HFFc6 (cell line): ENCODE results near the gene NMNAT3. TPM values are rescaled to one million over a fixed set of nuclear protein-coding genes. Genes with fewer than 3 reads are reported as not detected.

Experiments used
- DNase-seq: peaks from one replicate; pipeline ENCODE4 v3.0.0-alpha.2; 2018
- H3K27ac Mint-ChIP-seq: 2 replicates; pipeline ENCODE4 v1.8.0; 2020; ENCODE audit warnings: mild to moderate bottlenecking, mixed read lengths
- H3K27me3 Mint-ChIP-seq: 2 replicates; pipeline ENCODE4 v1.8.0; 2021; ENCODE audit warnings: mild to moderate bottlenecking, moderate library complexity, mixed read lengths; ENCODE audit not compliant: insufficient read depth
- H3K36me3 Mint-ChIP-seq: 2 replicates; pipeline ENCODE4 v1.8.0; 2021; ENCODE audit warnings: low read depth, mixed read lengths
- H3K4me1 Mint-ChIP-seq: 2 replicates; pipeline ENCODE4 v1.8.0; 2020; ENCODE audit warnings: low read depth, mixed read lengths
- H3K4me3 Mint-ChIP-seq: 2 replicates; pipeline ENCODE4 v1.8.0; 2020; ENCODE audit warnings: mild to moderate bottlenecking, moderate library complexity, mixed read lengths
- H3K9me3 Mint-ChIP-seq: 2 replicates; pipeline ENCODE4 v1.8.0; 2020; ENCODE audit warnings: mild to moderate bottlenecking, mixed read lengths
- CTCF ChIP-seq: fragments of 200-600 bp; sonication (generic); IDR thresholded peaks from 2 replicates; pipeline ENCODE4 v1.5.0; 2021; ENCODE audit warnings: antibody characterized with exemption, mild to moderate bottlenecking
- total RNA-seq, 6 experiments: library from RNA; stranded (reverse); fragmentation: NEBNext Ultra II Directional; extraction: Animal tissue kit (Norgen Biotek cat#: 25700); gene quantifications; 2 replicates in 1 of 6; 3 replicates in 5 of 6; pipeline ENCODE4 v1.2.3, GENCODE V29; 2021

NMNAT3 gene
- total RNA-seq, 6 experiments from 2014 or later = 0.02 to 0.05 (median 0.03) TPM; not detected in 2

- Mint-ChIP-seq H3K4me3 (no peak overlapping the region), H3K9me3 (peaks cover 56% of the 10 kb centered on the region), H3K27ac (no peak overlapping the region), H3K4me1 (no peaks in the 10 kb centered on the region), H3K36me3 (no peaks in the 10 kb centered on the region), H3K27me3 (peaks cover 2% of the 10 kb centered on the region)
- no peak for DNase-seq
- no peak for TF ChIP-seq CTCF
Observed at GRCh38 chr3:139715166-139715565, 37.4 kb upstream of the NMNAT3 start.

- H3K4me3 Mint-ChIP-seq = no peak overlapping the region
- 0 out of 2 replicates have a peak, but pooled peaks cover 7% of the 10 kb centered on the region for H3K36me3 Mint-ChIP-seq
- peaks cover 53% of the 10 kb centered on the region for H3K9me3 Mint-ChIP-seq
- no peak for DNase-seq
- H3K4me1 Mint-ChIP-seq = no peaks in the 10 kb centered on the region
- peaks cover 2% of the 10 kb centered on the region; the same call in 1 of the 2 replicates for H3K27me3 Mint-ChIP-seq
- no peak overlapping the region for H3K27ac Mint-ChIP-seq
- no peak for TF ChIP-seq CTCF
Observed at GRCh38 chr3:139710212-139710611, 32.4 kb upstream of the NMNAT3 start.

DNA sequence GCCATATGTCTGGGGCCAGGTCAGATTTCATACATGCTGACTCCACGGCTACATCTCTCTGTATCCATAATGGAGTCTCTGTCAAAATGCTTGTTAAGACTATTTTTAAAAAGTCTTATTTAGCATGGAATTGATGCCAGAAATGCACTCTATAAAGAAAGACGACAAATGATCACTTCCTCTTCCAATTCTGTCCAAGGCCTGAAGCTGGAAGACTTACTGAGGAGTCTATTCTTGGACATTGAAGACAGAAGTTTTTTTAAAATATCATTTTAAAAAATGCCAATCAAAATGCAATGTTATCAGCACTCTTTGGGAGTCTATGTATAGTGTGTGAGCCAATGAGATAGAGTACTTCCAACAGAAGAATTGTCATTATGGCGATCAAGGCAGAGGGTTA, 27.9 kb upstream of the NMNAT3 start:
- H3K9me3 Mint-ChIP-seq = peaks cover 52% of the 10 kb centered on the region
- H3K27ac Mint-ChIP-seq = no peak overlapping the region
- TF ChIP-seq CTCF = no peak
- H3K4me3 Mint-ChIP-seq = no peak overlapping the region
- H3K27me3 Mint-ChIP-seq = no peaks in the 10 kb centered on the region
- DNase-seq = no peak
- 0 out of 2 replicates have a peak, but pooled peaks cover 7% of the 10 kb centered on the region for H3K36me3 Mint-ChIP-seq
- H3K4me1 Mint-ChIP-seq = no peaks in the 10 kb centered on the region

GRCh38 chr3:139696314-139696604, 18.5 kb upstream of the NMNAT3 start:
- 0 out of 2 replicates have a peak, but pooled peaks cover 4% of the 10 kb centered on the region for H3K36me3 Mint-ChIP-seq

GRCh38 chr3:139695426-139696313, 17.9 kb upstream of the NMNAT3 start:
- Mint-ChIP-seq H3K4me3 (no peak overlapping the region), H3K27me3 (no peaks in the 10 kb centered on the region), H3K9me3 (peaks cover 82% of the 10 kb centered on the region), H3K27ac (no peak overlapping the region), H3K36me3 (0 out of 2 replicates have a peak, but pooled peaks cover 4% of the 10 kb centered on the region), H3K4me1 (no peaks in the 10 kb centered on the region)
- DNase-seq = no peak
- no peak for TF ChIP-seq CTCF

More at GRCh38 chr3:139696314-139696604, 18.5 kb upstream of the NMNAT3 start:
- DNase-seq = no peak
- no peaks in the 10 kb centered on the region for H3K4me1 Mint-ChIP-seq
- TF ChIP-seq CTCF = no peak
- no peaks in the 10 kb centered on the region for H3K27me3 Mint-ChIP-seq
- H3K9me3 Mint-ChIP-seq = peaks cover 84% of the 10 kb centered on the region
- H3K4me3 Mint-ChIP-seq = no peak overlapping the region
- H3K27ac Mint-ChIP-seq = no peak overlapping the region
